ENCODE data around the gene NXPE4. TPM values are rescaled to one million over a fixed set of nuclear protein-coding genes. Genes with fewer than 3 reads are reported as not detected.
"Not testable (repeated sequence)": the region's sequence is repeated elsewhere in the genome, so short reads cannot be mapped to it uniquely, and the experiment has no call there.

NXPE4 gene
- not detected for total RNA-seq
- polyA plus RNA-seq = not detected

DNA sequence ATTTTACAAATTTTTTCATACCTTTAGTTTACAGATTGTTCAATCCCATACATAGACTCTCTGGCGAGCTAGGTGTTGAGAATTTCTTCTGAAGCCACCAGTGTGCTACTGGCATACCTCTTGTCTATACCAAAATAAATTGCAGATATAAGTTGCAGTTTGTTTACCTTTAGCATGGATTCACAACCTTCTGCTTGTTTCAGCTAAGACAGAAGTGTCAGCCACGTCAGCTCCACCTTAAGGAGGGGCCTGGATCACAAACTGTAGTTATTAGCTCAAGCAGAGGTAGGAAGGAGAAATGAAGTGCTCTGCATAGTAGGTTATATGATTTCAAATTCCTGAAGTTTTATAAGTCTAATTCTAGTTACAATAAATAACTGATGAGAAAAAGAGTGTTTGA is at the start of gene NXPE4:
Gene NXPE4 (minus strand): TSS at position 216 of the 400 bp plus-strand sequence. CDS start 1,027 bp downstream, outside the sequence.
- no peaks in the 10 kb centered on the region for H3K36me3 Mint-ChIP-seq
- DNase-seq = no peak
- no peak within 1 kb of the TSS for H3K27ac ChIP-seq (ENCODE audit: low read depth, low read length)
- no peaks in the 10 kb centered on the region for H3K4me1 Mint-ChIP-seq
- H3K9me3 ChIP-seq (ENCODE audit: low read length) = no peaks in the 10 kb centered on the region
- no peaks in the 10 kb centered on the region for H3K4me1 ChIP-seq (ENCODE audit: insufficient read depth, low read length)
- peaks cover 3 to 7% of the 10 kb centered on the region in 2 donors for H3K27me3 Mint-ChIP-seq
- POLR2A ChIA-PET = no interaction called here
- H3K27ac Mint-ChIP-seq = no peak within 1 kb of the TSS
- no peak within 1 kb of the TSS for H3K4me3 ChIP-seq (ENCODE audit: low read length)
- no peaks in the 10 kb centered on the region for H3K9me3 Mint-ChIP-seq
- H3K36me3 ChIP-seq (ENCODE audit: insufficient read depth, low read length) = no peaks in the 10 kb centered on the region
- no peaks in the 10 kb centered on the region for H3K27me3 ChIP-seq (ENCODE audit: insufficient read depth, low read length, poor library complexity, severe bottlenecking)
- H3K4me3 Mint-ChIP-seq = peak within 1 kb of the TSS in 1 of 7 donors; percentile 30
- CTCF ChIA-PET = no interaction called here

DNA sequence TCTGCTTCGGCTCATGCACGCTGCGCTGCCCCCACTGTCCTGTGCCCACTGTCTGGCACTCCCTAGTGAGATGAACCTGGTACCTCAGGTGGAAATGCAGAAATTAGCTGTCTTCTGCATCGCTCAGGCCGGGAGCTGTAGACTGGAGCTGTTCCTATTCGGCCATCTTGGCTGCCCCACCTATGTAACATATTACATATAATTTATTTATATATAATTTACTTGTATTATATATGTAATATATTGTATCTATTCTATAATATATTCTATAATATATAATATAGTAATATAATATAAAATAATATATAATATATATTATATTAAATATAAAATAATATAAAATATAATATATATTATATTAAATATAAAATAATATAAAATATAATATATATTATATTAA is 43.9 kb upstream of the NXPE4 start:
- H3K4me1 Mint-ChIP-seq; H3K9me3 Mint-ChIP-seq; POLR2A ChIA-PET; H3K36me3 Mint-ChIP-seq; H3K4me1 ChIP-seq (ENCODE audit: insufficient read depth, low read length); H3K36me3 ChIP-seq (ENCODE audit: insufficient read depth, low read length); H3K4me3 Mint-ChIP-seq; H3K4me3 ChIP-seq (ENCODE audit: low read length); CTCF ChIA-PET; H3K27me3 ChIP-seq (ENCODE audit: insufficient read depth, low read length, poor library complexity, severe bottlenecking); H3K27me3 Mint-ChIP-seq; DNase-seq; H3K9me3 ChIP-seq (ENCODE audit: low read length); H3K27ac Mint-ChIP-seq; H3K27ac ChIP-seq (ENCODE audit: low read depth, low read length): not testable (repeated sequence)

DNA sequence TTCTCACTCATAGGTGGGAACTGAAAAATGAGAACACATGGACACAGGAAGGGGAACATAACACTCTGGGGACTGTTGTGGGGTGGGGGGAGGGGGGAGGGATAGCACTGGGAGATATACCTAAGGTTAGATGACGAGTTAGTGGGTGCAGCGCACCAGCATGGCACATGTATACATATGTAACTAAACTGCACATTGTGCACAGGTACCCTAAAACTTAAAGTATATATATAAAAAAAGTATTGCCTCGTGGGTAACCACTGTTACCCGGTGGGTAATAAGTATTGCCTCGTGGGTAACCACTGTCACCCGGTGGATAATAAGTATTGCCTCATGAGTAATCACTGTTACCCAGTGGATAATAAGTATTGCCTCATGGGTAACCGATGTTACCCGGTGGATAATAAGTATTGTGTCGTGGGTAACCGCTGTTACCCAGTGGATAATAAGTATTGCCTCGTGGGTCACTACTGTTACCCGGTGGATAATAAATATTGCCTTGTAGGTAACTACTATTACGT is 35.9 kb upstream of the NXPE4 start:
- H3K4me3 Mint-ChIP-seq; H3K4me1 ChIP-seq (ENCODE audit: insufficient read depth, low read length); H3K36me3 Mint-ChIP-seq; H3K9me3 ChIP-seq (ENCODE audit: low read length); H3K36me3 ChIP-seq (ENCODE audit: insufficient read depth, low read length); H3K4me3 ChIP-seq (ENCODE audit: low read length); H3K9me3 Mint-ChIP-seq; POLR2A ChIA-PET; H3K27ac ChIP-seq (ENCODE audit: low read depth, low read length); CTCF ChIA-PET; H3K27me3 Mint-ChIP-seq; H3K27me3 ChIP-seq (ENCODE audit: insufficient read depth, low read length, poor library complexity, severe bottlenecking); H3K27ac Mint-ChIP-seq; H3K4me1 Mint-ChIP-seq: not testable (repeated sequence)
- peak in 2 of 5 donors; percentile 1 for DNase-seq

DNA sequence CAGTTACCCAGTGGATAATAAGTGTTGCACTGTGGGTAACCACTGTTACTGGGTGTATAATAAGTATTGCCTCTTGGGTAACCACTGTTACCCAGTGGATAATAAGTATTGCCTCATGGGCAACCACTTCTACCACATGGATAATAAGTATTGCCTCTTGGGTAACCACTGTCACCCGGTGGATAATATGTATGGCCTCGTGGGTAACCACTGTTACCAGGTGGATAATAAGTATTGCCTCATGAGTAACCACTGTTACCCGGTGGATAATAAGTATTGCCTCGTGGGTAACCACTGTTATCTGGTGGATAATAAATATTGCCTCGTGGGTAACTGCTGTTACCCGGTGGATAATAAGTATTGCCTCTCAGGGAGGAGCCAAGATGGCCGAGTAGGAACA is 29.7 kb upstream of the NXPE4 start:
- Mint-ChIP-seq H3K4me3 (no peak overlapping the region), H3K9me3 (peaks cover 0 to 2% (median 0%) of the 10 kb centered on the region in 5 donors), H3K27me3 (no peaks in the 10 kb centered on the region), H3K36me3 (no peaks in the 10 kb centered on the region), H3K4me1 (no peaks in the 10 kb centered on the region), H3K27ac (no peak overlapping the region)
- H3K36me3 ChIP-seq (ENCODE audit: insufficient read depth, low read length) = no peaks in the 10 kb centered on the region
- no peaks in the 10 kb centered on the region for H3K4me1 ChIP-seq (ENCODE audit: insufficient read depth, low read length)
- ChIA-PET POLR2A (no interaction called here), CTCF (no interaction called here)
- no peaks in the 10 kb centered on the region for H3K9me3 ChIP-seq (ENCODE audit: low read length)
- no peak overlapping the region for H3K27ac ChIP-seq (ENCODE audit: low read depth, low read length)
- H3K4me3 ChIP-seq (ENCODE audit: low read length) = no peak overlapping the region
- no peaks in the 10 kb centered on the region for H3K27me3 ChIP-seq (ENCODE audit: insufficient read depth, low read length, poor library complexity, severe bottlenecking)
- DNase-seq = no peak

GRCh38 chr11:114624455-114625207 is 29.0 kb upstream of the NXPE4 start:
- DNase-seq = no peak
- Histone ChIP-seq H3K36me3 (ENCODE audit: insufficient read depth, low read length) (no peaks in the 10 kb centered on the region), H3K4me3 (ENCODE audit: low read length) (no peak overlapping the region), H3K27me3 (ENCODE audit: insufficient read depth, low read length, poor library complexity, severe bottlenecking) (no peaks in the 10 kb centered on the region), H3K4me1 (ENCODE audit: insufficient read depth, low read length) (no peaks in the 10 kb centered on the region), H3K27ac (ENCODE audit: low read depth, low read length) (no peak overlapping the region), H3K9me3 (ENCODE audit: low read length) (no peaks in the 10 kb centered on the region)
- CTCF ChIA-PET = no interaction called here
- POLR2A ChIA-PET = no interaction called here
- Mint-ChIP-seq H3K36me3 (no peaks in the 10 kb centered on the region), H3K4me1 (no peaks in the 10 kb centered on the region), H3K27me3 (no peaks in the 10 kb centered on the region), H3K9me3 (no peaks in the 10 kb centered on the region), H3K4me3 (no peak overlapping the region), H3K27ac (no peak overlapping the region)

GRCh38 chr11:114623720-114624119 is 28.1 kb upstream of the NXPE4 start:
- Mint-ChIP-seq H3K4me3 (no peak overlapping the region), H3K9me3 (no peaks in the 10 kb centered on the region), H3K4me1 (no peaks in the 10 kb centered on the region), H3K27ac (no peak overlapping the region), H3K36me3 (no peaks in the 10 kb centered on the region), H3K27me3 (no peaks in the 10 kb centered on the region)
- Histone ChIP-seq H3K36me3 (ENCODE audit: insufficient read depth, low read length) (no peaks in the 10 kb centered on the region), H3K4me1 (ENCODE audit: insufficient read depth, low read length) (no peaks in the 10 kb centered on the region), H3K27me3 (ENCODE audit: insufficient read depth, low read length, poor library complexity, severe bottlenecking) (no peaks in the 10 kb centered on the region), H3K9me3 (ENCODE audit: low read length) (no peaks in the 10 kb centered on the region), H3K4me3 (ENCODE audit: low read length) (no peak overlapping the region), H3K27ac (ENCODE audit: low read depth, low read length) (no peak overlapping the region)
- POLR2A ChIA-PET = no interaction called here
- CTCF ChIA-PET = no interaction called here
- DNase-seq = no peak

DNA sequence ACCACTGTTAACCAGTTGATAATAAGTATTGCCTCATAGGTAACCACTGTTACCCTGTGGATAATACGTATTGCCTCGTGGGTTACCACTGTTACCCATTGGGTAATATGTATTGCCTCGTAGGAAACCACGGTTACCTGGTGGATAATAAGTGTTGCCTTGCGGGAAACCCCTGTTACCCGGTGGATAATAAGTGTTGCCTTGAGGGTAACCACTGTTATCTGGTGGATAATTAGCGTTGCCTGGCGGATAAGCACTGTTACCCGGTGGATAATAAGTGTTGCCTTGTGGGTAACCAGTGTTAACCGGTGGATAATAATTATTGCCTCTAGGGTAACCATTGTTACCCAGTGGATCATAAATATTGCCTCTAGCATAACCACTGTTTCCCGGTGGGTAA is 27.3 kb upstream of the NXPE4 start:
- Histone ChIP-seq H3K36me3 (ENCODE audit: insufficient read depth, low read length) (no peaks in the 10 kb centered on the region), H3K4me3 (ENCODE audit: low read length) (no peak overlapping the region), H3K27me3 (ENCODE audit: insufficient read depth, low read length, poor library complexity, severe bottlenecking) (no peaks in the 10 kb centered on the region), H3K4me1 (ENCODE audit: insufficient read depth, low read length) (no peaks in the 10 kb centered on the region), H3K9me3 (ENCODE audit: low read length) (no peaks in the 10 kb centered on the region), H3K27ac (ENCODE audit: low read depth, low read length) (no peak overlapping the region)
- CTCF ChIA-PET = no interaction called here
- H3K27ac Mint-ChIP-seq = no peak overlapping the region
- no peaks in the 10 kb centered on the region for H3K4me1 Mint-ChIP-seq
- H3K9me3 Mint-ChIP-seq = no peaks in the 10 kb centered on the region
- H3K27me3 Mint-ChIP-seq = no peaks in the 10 kb centered on the region
- POLR2A ChIA-PET = no interaction called here
- no peak overlapping the region for H3K4me3 Mint-ChIP-seq
- DNase-seq = no peak
- H3K36me3 Mint-ChIP-seq = no peaks in the 10 kb centered on the region

GRCh38 chr11:114621950-114622809 is 26.6 kb upstream of the NXPE4 start:
- CTCF ChIA-PET = no interaction called here
- Mint-ChIP-seq H3K36me3 (no peaks in the 10 kb centered on the region), H3K9me3 (no peaks in the 10 kb centered on the region), H3K27me3 (no peaks in the 10 kb centered on the region), H3K4me3 (no peak overlapping the region), H3K27ac (no peak overlapping the region), H3K4me1 (no peaks in the 10 kb centered on the region)
- DNase-seq = no peak
- Histone ChIP-seq H3K27ac (ENCODE audit: low read depth, low read length) (no peak overlapping the region), H3K4me3 (ENCODE audit: low read length) (no peak overlapping the region), H3K36me3 (ENCODE audit: insufficient read depth, low read length) (no peaks in the 10 kb centered on the region), H3K27me3 (ENCODE audit: insufficient read depth, low read length, poor library complexity, severe bottlenecking) (no peaks in the 10 kb centered on the region), H3K4me1 (ENCODE audit: insufficient read depth, low read length) (no peaks in the 10 kb centered on the region), H3K9me3 (ENCODE audit: low read length) (no peaks in the 10 kb centered on the region)
- POLR2A ChIA-PET = no interaction called here

Data from CD8-positive, alpha-beta memory T cell (primary cell).